T-cell (primary cell): ENCODE measurements around the gene UBLCP1. TPM values are rescaled to one million over a fixed set of nuclear protein-coding genes. Genes with fewer than 3 reads are reported as not detected.

Experiments used
- total RNA-seq, 35 experiments: library from RNA in 6 of 35; stranded (reverse) in 6 of 35; fragments of 120-200 nt in 1 of 35; gene quantifications; one replicate each; pipeline versions ENCODE4 v1.2.1 to v1.2.4 and lab custom pipeline; 2013 to 2026

Gene UBLCP1
- total RNA-seq, 5 donors from 2014 or later (not counting 1 experiment from before 2014, with no cell fraction given), result 22.3 to 29.4 (median 27.4) TPM

Other genes starting within 250 kb of the UBLCP1 start
- gene EBF1, start 163.4 kb upstream of the UBLCP1 start, total RNA-seq, result 1 to 10 TPM in 3 of 5 donors, under 1 TPM in 2; 0.38 to 4.2 (median 1.4) TPM
- gene RNF145, start 53.7 kb upstream of the UBLCP1 start, total RNA-seq, result 10 to 100 TPM; 54.0 to 62.8 (median 60.1) TPM
- not detected for gene IL12B, start 67.2 kb downstream of the UBLCP1 start, total RNA-seq